Gastroesophageal sphincter (tissue), 4 donors: Measurements from ENCODE around the gene UNCX. TPM values are rescaled to one million over a fixed set of nuclear protein-coding genes. Genes with fewer than 3 reads are reported as not detected.

Experiments
- ATAC-seq: fragments of 150-250 bp; one replicate; pipeline ENCODE4 v1.9.1; 2016; ENCODE audit warnings: mild to moderate bottlenecking, moderate library complexity
- H3K27ac ChIP-seq, 4 donors: fragments of 200-600 bp; sonication (generic) in 3 of 4; 1 replicate in 3 of 4; 2 replicates in 1 of 4; pipeline ENCODE4 v1.5.1; 2016 to 2019
- H3K27me3 ChIP-seq: fragments of 200-600 bp; sonication (generic); one replicate; pipeline ENCODE4 v1.5.1; 2019
- H3K36me3 ChIP-seq, 2 donors: fragments of 200-600 bp; sonication (generic); one replicate each; pipeline ENCODE4 v1.5.1; 2019; ENCODE audit warnings: control low read depth in 1 of 2
- H3K4me1 ChIP-seq, 3 donors: fragments of 200-600 bp; sonication (generic); 1 replicate in 2 of 3; 2 replicates in 1 of 3; pipeline ENCODE4 v1.5.1; 2016 to 2019; ENCODE audit warnings: control low read depth in 2 of 3
- H3K4me3 ChIP-seq, 2 donors: fragments of 200-600 bp; sonication (generic); one replicate each; pipeline ENCODE4 v1.5.1; 2019; ENCODE audit warnings: mild to moderate bottlenecking in 1 of 2, moderate library complexity in 1 of 2
- H3K9me3 ChIP-seq, 3 donors: fragments of 200-600 bp; sonication (generic); one replicate each; pipeline ENCODE4 v1.5.1; 2017 to 2019; ENCODE audit warnings: control low read depth in 2 of 3
- CTCF ChIP-seq, 4 experiments: fragments of 200-600 bp in 2 of 4; fragments of 450-650 bp in 2 of 4; sonication (generic) in 1 of 4; IDR thresholded peaks; one replicate each; pipeline ENCODE4 v1.5.1; 2017 to 2019; ENCODE audit warnings: antibody characterized with exemption in 4 of 4, mild to moderate bottlenecking in 2 of 4, moderate library complexity in 2 of 4
- EP300 ChIP-seq: sonication (generic); formaldehyde crosslinking; IDR thresholded peaks from one replicate; pipeline ENCODE4 v1.6.1; 2017; ENCODE audit warnings: antibody characterized with exemption, mild to moderate bottlenecking
- POLR2A ChIP-seq, 2 donors: fragments of 450-650 bp; IDR thresholded peaks; one replicate each; pipeline ENCODE4 v1.6.1; 2017; ENCODE audit warnings: antibody characterized with exemption in 2 of 2, mild to moderate bottlenecking in 2 of 2, moderate library complexity in 1 of 2
- POLR2AphosphoS5 ChIP-seq: sonication (generic); formaldehyde crosslinking; IDR thresholded peaks from one replicate; pipeline ENCODE4 v1.6.1; 2017; ENCODE audit warnings: antibody characterized with exemption
- WGBS, 2 donors: methylation state at CpG; one replicate each; pipeline ENCODE4 v1.1.5; 2018; ENCODE audit warnings: low coverage in 1 of 2; 5-methylcytosine and 5-hydroxymethylcytosine counted together
- total RNA-seq, 4 donors: library from RNA; depleted of rRNA; stranded (reverse); fragments of >200 nt; gene quantifications; one replicate each; pipeline ENCODE4 v1.1.0, GENCODE V29; 2016

The UNCX gene
- total RNA-seq, 4 donors from 2014 or later: not detected

- ATAC-seq: no peak
- H3K4me1 ChIP-seq: peaks cover 0 to 48% (median 17%) of the 10 kb centered on the region in 3 donors
- no peaks in the 10 kb centered on the region for H3K9me3 ChIP-seq
- H3K4me3 ChIP-seq: no peak overlapping the region
- 4 to 9% methylated on average over 4 to 8 of the region's 33 CpGs for WGBS, 2 donors
- H3K27me3 ChIP-seq: peaks cover 100% of the 10 kb centered on the region
- H3K27ac ChIP-seq: no peak overlapping the region
- no peaks in the 10 kb centered on the region for H3K36me3 ChIP-seq
- TF ChIP-seq POLR2AphosphoS5: no peak
- TF ChIP-seq POLR2A (IDR thresholded peaks at IDR 0.05): no peak
- TF ChIP-seq CTCF (IDR thresholded peaks at IDR 0.05): no peak
- no peak for TF ChIP-seq EP300
Measured at GRCh38 chr7:1242256-1242605, 9.6 kb downstream of the UNCX start.

- no peak for ATAC-seq
- Histone ChIP-seq H3K27me3 (peaks cover 100% of the 10 kb centered on the region), H3K27ac (no peak overlapping the region), H3K9me3 (no peaks in the 10 kb centered on the region), H3K4me1 (peaks cover 0 to 49% (median 21%) of the 10 kb centered on the region in 3 donors), H3K36me3 (no peaks in the 10 kb centered on the region), H3K4me3 (no peak overlapping the region)
- WGBS, 2 donors: 0 to 33% methylated on average over 2 to 3 of the region's 53 CpGs
- TF ChIP-seq POLR2A (IDR thresholded peaks at IDR 0.05) (no peak), EP300 (no peak)
Measured at GRCh38 chr7:1242606-1243289, 10.1 kb downstream of the UNCX start.

GRCh38 chr7:1243290-1243963 is 10.8 kb downstream of the UNCX start:
- no peaks in the 10 kb centered on the region for H3K36me3 ChIP-seq
- H3K27ac ChIP-seq: no peak overlapping the region
- no peaks in the 10 kb centered on the region for H3K9me3 ChIP-seq
- ATAC-seq: no peak
- TF ChIP-seq CTCF (IDR thresholded peaks at IDR 0.05) (no peak), POLR2AphosphoS5 (no peak), POLR2A (IDR thresholded peaks at IDR 0.05) (no peak), EP300 (no peak)
- no peak overlapping the region for H3K4me3 ChIP-seq
- H3K27me3 ChIP-seq: peaks cover 100% of the 10 kb centered on the region
- 11 to 18% methylated on average over 7 to 12 of the region's 17 CpGs for WGBS, 2 donors
- H3K4me1 ChIP-seq: peaks cover 0 to 56% (median 25%) of the 10 kb centered on the region in 3 donors

GRCh38 chr7:1243964-1244416 is 11.3 kb downstream of the UNCX start:
- WGBS, 2 donors: no CpG with 5 or more reads among the region's 24 CpGs
- H3K4me3 ChIP-seq: no peak overlapping the region
- H3K27ac ChIP-seq: no peak overlapping the region
- no peaks in the 10 kb centered on the region for H3K36me3 ChIP-seq
- TF ChIP-seq POLR2AphosphoS5: no peak
- TF ChIP-seq EP300: no peak
- TF ChIP-seq POLR2A (IDR thresholded peaks at IDR 0.05): no peak
- no peak for TF ChIP-seq CTCF (IDR thresholded peaks at IDR 0.05)
- H3K27me3 ChIP-seq: peaks cover 100% of the 10 kb centered on the region
- ATAC-seq: no peak
- no peaks in the 10 kb centered on the region for H3K9me3 ChIP-seq
- peaks cover 0 to 61% (median 26%) of the 10 kb centered on the region in 3 donors for H3K4me1 ChIP-seq

- no peak for TF ChIP-seq CTCF (IDR thresholded peaks at IDR 0.05)
- H3K36me3 ChIP-seq: no peaks in the 10 kb centered on the region
- H3K4me1 ChIP-seq: peaks cover 0 to 67% (median 26%) of the 10 kb centered on the region in 3 donors
- WGBS, 2 donors: 35 to 41% methylated on average over 3 to 7 of the region's 14 CpGs
- peaks cover 100% of the 10 kb centered on the region for H3K27me3 ChIP-seq
- no peak overlapping the region for H3K27ac ChIP-seq
- no peak overlapping the region for H3K4me3 ChIP-seq
- no peak for ATAC-seq
- H3K9me3 ChIP-seq: no peaks in the 10 kb centered on the region
Measured at GRCh38 chr7:1244700-1245523, 12.2 kb downstream of the UNCX start.
